Measurements from ENCODE around the gene STT3B. TPM values are rescaled to one million over a fixed set of nuclear protein-coding genes. Genes with fewer than 3 reads are reported as not detected.

The STT3B gene
- total and polyA plus RNA-seq, 2 of the 13 experiments (the other 11 are each of a cell fraction or from before 2014, with no cell fraction given), result 85.0 to 205 TPM

- no peak for TF ChIP-seq ZNF850 (CRISPR knock-in tag; conservative IDR thresholded peaks at IDR 0.05)
- TF ChIP-seq ZNF24 (IDR thresholded peaks at IDR 0.05), result no peak
- no peak for TF ChIP-seq KMT2A (CRISPR knock-in tag; IDR thresholded peaks at IDR 0.05)
Measured at GRCh38 chr3:31576521-31576920, 43.8 kb downstream of the STT3B start (continued).

- CTCF ChIA-PET (ENCODE audit: low intra/inter-chr PET ratio, low total read pairs), result no interaction called here
- Histone ChIP-seq H3K4me3 (replicated peaks in 1 of 3; ENCODE audit: insufficient read depth in 1 of 3, low read depth in 2 of 3, low read length in 3 of 3) (no peak overlapping the region), H3K36me3 (replicated peaks in 1 of 2; ENCODE audit: control insufficient read depth in 1 of 2, insufficient read depth in 2 of 2, low read length in 2 of 2) (peaks cover 5 to 14% of the 10 kb centered on the region in 2 experiments), H3K9ac (ENCODE audit: insufficient read depth, low read depth, low read length) (no peak overlapping the region), H3K4me1 (ENCODE audit: insufficient read depth, low read length) (peaks cover 17% of the 10 kb centered on the region; the same call in 1 of the 2 replicates), H3K27me3 (ENCODE audit: control insufficient read depth in 1 of 2, insufficient read depth in 2 of 2, low read length in 2 of 2) (no peaks in the 10 kb centered on the region), H3K27ac (ENCODE audit: extremely low read length, insufficient read depth, low read length) (no peak overlapping the region), H4K20me1 (ENCODE audit: insufficient read depth, low read length) (peaks cover 10% of the 10 kb centered on the region; the same call in 1 of the 2 replicates), H3K9me3 (ENCODE audit: low read length) (no peaks in the 10 kb centered on the region), H3K79me2 (ENCODE audit: insufficient read depth, low read length) (peaks cover 79% of the 10 kb centered on the region), H2AFZ (ENCODE audit: low read length) (no peak overlapping the region), H3K4me2 (ENCODE audit: low read depth, low read length) (no peak overlapping the region)
- intact Hi-C loops (cut with micrococcal nuclease; ENCODE audit: unreplicated experiment), result no loop called here
- POLR2A ChIA-PET, result no interaction called here
- BruUV-seq (replicated peaks), result no TSS peak
- ATAC-seq (no peak), FAIRE-seq (no peak), DNase-seq (ENCODE audit: low spot score) (no peak)
- peak in 1 of 2 experiments; percentile 17; a peak in 1 of 4 replicates for TF ChIP-seq MAFK (conservative IDR thresholded peaks at IDR 0.05 in 1 of 2, IDR thresholded peaks at IDR 0.05 in 1 of 2; ENCODE audit: low read length in 2 of 2)
- TF ChIP-seq ZNF253 (CRISPR knock-in tag; IDR thresholded peaks at IDR 0.05; ENCODE audit: borderline replicate concordance), result no peak
- TF ChIP-seq SOX13 (IDR thresholded peaks at IDR 0.05), result no peak
- TF ChIP-seq SOX13 (CRISPR knock-in tag; conservative IDR thresholded peaks at IDR 0.05 in 1 of 2, IDR thresholded peaks at IDR 0.05 in 1 of 2), result no peak
- TF ChIP-seq KAT8 (CRISPR knock-in tag; IDR thresholded peaks at IDR 0.05), result no peak
- no peak for TF ChIP-seq HDAC2 (CRISPR knock-in tag; IDR thresholded peaks at IDR 0.05)
- TF ChIP-seq RBFOX2 (IDR thresholded peaks at IDR 0.05; ENCODE audit: low read depth, low read length), result no peak
- in situ Hi-C loops (cut with HindIII; ENCODE audit: extremely low pct_ligation_motif_present, low pct_unique_long_range_greater_than_20kb), result no loop called here
Measured at GRCh38 chr3:31577232-31577631, 44.5 kb downstream of the STT3B start.
